Breast epithelium (tissue), 3 donors: ENCODE results near the gene CD300LF.
A peak's percentile ranks its signal among the peaks of the same experiment; 100 is the strongest.

Source experiments
- POLR2A ChIP-seq: fragments of 450-650 bp; IDR thresholded peaks from one replicate; pipeline ENCODE4 v1.6.1; 2016; ENCODE audit warnings: antibody characterized with exemption, mild to moderate bottlenecking, moderate library complexity
- POLR2AphosphoS5 ChIP-seq, 3 donors: sonication (generic); formaldehyde crosslinking; IDR thresholded peaks; one replicate each; pipeline ENCODE4 v1.6.1; 2017; ENCODE audit warnings: antibody characterized with exemption in 3 of 3
- TF ChIP-seq, protein P1 (sequence below), 3 donors: fragments of 450-650 bp; IDR thresholded peaks; one replicate each; pipeline ENCODE4 v1.5.1; 2016 to 2017; ENCODE audit warnings: antibody characterized with exemption in 3 of 3, mild to moderate bottlenecking in 3 of 3, moderate library complexity in 3 of 3

- TF ChIP-seq, protein P1, sequence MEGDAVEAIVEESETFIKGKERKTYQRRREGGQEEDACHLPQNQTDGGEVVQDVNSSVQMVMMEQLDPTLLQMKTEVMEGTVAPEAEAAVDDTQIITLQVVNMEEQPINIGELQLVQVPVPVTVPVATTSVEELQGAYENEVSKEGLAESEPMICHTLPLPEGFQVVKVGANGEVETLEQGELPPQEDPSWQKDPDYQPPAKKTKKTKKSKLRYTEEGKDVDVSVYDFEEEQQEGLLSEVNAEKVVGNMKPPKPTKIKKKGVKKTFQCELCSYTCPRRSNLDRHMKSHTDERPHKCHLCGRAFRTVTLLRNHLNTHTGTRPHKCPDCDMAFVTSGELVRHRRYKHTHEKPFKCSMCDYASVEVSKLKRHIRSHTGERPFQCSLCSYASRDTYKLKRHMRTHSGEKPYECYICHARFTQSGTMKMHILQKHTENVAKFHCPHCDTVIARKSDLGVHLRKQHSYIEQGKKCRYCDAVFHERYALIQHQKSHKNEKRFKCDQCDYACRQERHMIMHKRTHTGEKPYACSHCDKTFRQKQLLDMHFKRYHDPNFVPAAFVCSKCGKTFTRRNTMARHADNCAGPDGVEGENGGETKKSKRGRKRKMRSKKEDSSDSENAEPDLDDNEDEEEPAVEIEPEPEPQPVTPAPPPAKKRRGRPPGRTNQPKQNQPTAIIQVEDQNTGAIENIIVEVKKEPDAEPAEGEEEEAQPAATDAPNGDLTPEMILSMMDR (IDR thresholded peaks at IDR 0.05) = peak; percentile 99 to 100 (median 99)
- TF ChIP-seq POLR2AphosphoS5 (IDR thresholded peaks at IDR 0.05) = peak; percentile 78 to 83 (median 78)
- no peak for TF ChIP-seq POLR2A
These were observed 32.2 kb upstream of the CD300LF start for GRCh38 chr17:74744714-74745547.
